B cell (primary cell): ENCODE data around the gene CACNA2D2. TPM values are rescaled to one million over a fixed set of nuclear protein-coding genes. Genes with fewer than 3 reads are reported as not detected.

ENCODE experiments used
- ATAC-seq: fragments of 200-7000 bp; cut with Tn5 transposase; one replicate; pipeline ENCODE4 v1.10.0; 2021; ENCODE audit warnings: low read depth, mild to moderate bottlenecking, moderate number of reproducible peaks, moderate library complexity
- CTCF ChIA-PET: fragments of 350-600 bp; sonication (Branson Sonifier 250); formaldehyde crosslinking; loops from one replicate; lab custom pipeline; 2021; ENCODE audit warnings: antibody characterized with exemption, inconsistent platforms; lab: Charles Lee
- POLR2A ChIA-PET: fragments of 350-600 bp; sonication (Branson Sonifier 250); formaldehyde crosslinking; loops from one replicate; lab custom pipeline; 2021; ENCODE audit warnings: antibody characterized with exemption; lab: Charles Lee
- DNase-seq: peaks from one replicate; pipeline ENCODE4 v3.0.0; 2013
- H2AFZ ChIP-seq: 2 replicates; pipeline ENCODE4 v1.6.1; 2012; ENCODE audit warnings: mild to moderate bottlenecking, low read depth, low read length; ENCODE audit not compliant: insufficient read depth, poor library complexity, severe bottlenecking
- H3K27ac ChIP-seq, 2 donors: 1 replicate in 1 of 2; 2 replicates in 1 of 2; pipeline ENCODE4 v1.5.1; 2012 to 2013; ENCODE audit warnings: low read length in 2 of 2, mild to moderate bottlenecking in 2 of 2, moderate library complexity in 1 of 2
- H3K27me3 ChIP-seq, 4 experiments: fragments of 200-600 bp in 1 of 4; sonication (generic) in 1 of 4; replicated peaks in 1 of 4; 1 replicate in 2 of 4; 2 replicates in 2 of 4; pipeline versions ENCODE4 v1.6.1 to v1.7.0; 2013 to 2016; ENCODE audit warnings: low read length in 3 of 4, mild to moderate bottlenecking in 2 of 4, mixed read lengths in 1 of 4, moderate library complexity in 1 of 4; ENCODE audit not compliant: insufficient read depth in 4 of 4, control insufficient read depth in 3 of 4; ENCODE audit errors: control extremely low read depth in 1 of 4
- H3K36me3 ChIP-seq, 2 experiments: replicated peaks in 1 of 2; 1 replicate in 1 of 2; 2 replicates in 1 of 2; pipeline versions ENCODE4 v1.6.1 to v1.7.1; 2013; ENCODE audit warnings: low read length in 1 of 2; ENCODE audit not compliant: insufficient read depth in 2 of 2, control insufficient read depth in 1 of 2; ENCODE audit errors: control extremely low read depth in 1 of 2, extremely low read depth in 1 of 2
- H3K4me1 ChIP-seq, 2 donors: fragments of 200-600 bp in 1 of 2; sonication (generic) in 1 of 2; 1 replicate in 1 of 2; 2 replicates in 1 of 2; pipeline versions ENCODE4 v1.5.1 to v1.6.1; 2013 to 2017; ENCODE audit warnings: low read length in 2 of 2; ENCODE audit not compliant: control insufficient read depth in 2 of 2, insufficient read depth in 2 of 2
- H3K4me2 ChIP-seq: replicated peaks from 2 replicates; pipeline ENCODE3; 2012; ENCODE audit warnings: mild to moderate bottlenecking, low read depth, low read length; ENCODE audit not compliant: poor library complexity, severe bottlenecking
- H3K4me3 ChIP-seq, 5 experiments: fragments of 200-600 bp in 1 of 5; sonication (generic) in 1 of 5; 1 replicate in 3 of 5; 2 replicates in 2 of 5; pipeline versions ENCODE4 v1.5.1 to v1.7.0; 2011 to 2016; ENCODE audit warnings: low read length in 4 of 5, mild to moderate bottlenecking in 4 of 5, low read depth in 2 of 5, control low read depth in 1 of 5, moderate library complexity in 1 of 5; ENCODE audit not compliant: insufficient read depth in 1 of 5; ENCODE audit errors: control extremely low read depth in 1 of 5, extremely low read depth in 1 of 5
- H3K79me2 ChIP-seq: fragments of 200-600 bp; sonication (generic); one replicate; pipeline ENCODE4 v1.6.0; 2016; ENCODE audit warnings: low read length; ENCODE audit not compliant: control insufficient read depth, insufficient read depth
- H3K9ac ChIP-seq: fragments of 200-600 bp; sonication (generic); 2 replicates; pipeline ENCODE4 v1.6.1; 2017; ENCODE audit warnings: mild to moderate bottlenecking, low read length, moderate library complexity
- H3K9me3 ChIP-seq, 3 donors: one replicate each; pipeline versions ENCODE4 v1.6.1 to v1.7.1; 2013; ENCODE audit warnings: low read length in 2 of 3; ENCODE audit not compliant: control insufficient read depth in 2 of 3, insufficient read depth in 1 of 3; ENCODE audit errors: control extremely low read depth in 1 of 3
- H4K20me1 ChIP-seq: 2 replicates; pipeline ENCODE4 v1.6.0; 2012; ENCODE audit warnings: mild to moderate bottlenecking, low read length; ENCODE audit not compliant: insufficient read depth, control insufficient read depth, poor library complexity, severe bottlenecking
- H3K27ac Mint-ChIP-seq: one replicate; pipeline ENCODE4 v1.8.0; 2021; ENCODE audit warnings: mixed read lengths
- H3K27me3 Mint-ChIP-seq: one replicate; pipeline ENCODE4 v1.8.0; 2021; ENCODE audit warnings: mixed read lengths
- H3K4me1 Mint-ChIP-seq: one replicate; pipeline ENCODE4 v1.8.0; 2021; ENCODE audit warnings: mixed read lengths
- H3K4me3 Mint-ChIP-seq: one replicate; pipeline ENCODE4 v1.8.0; 2021; ENCODE audit warnings: mixed read lengths
- H3K9me3 Mint-ChIP-seq: one replicate; pipeline ENCODE4 v1.8.0; 2022; ENCODE audit warnings: mixed read lengths; ENCODE audit not compliant: insufficient read depth
- CTCF ChIP-seq: fragments of 200-600 bp; IDR thresholded peaks from one replicate; pipeline ENCODE4 v1.8.0; 2022; ENCODE audit warnings: antibody characterized with exemption, mild to moderate bottlenecking
- EZH2 ChIP-seq: IDR thresholded peaks from 2 replicates; pipeline ENCODE4 v1.6.1; 2012; ENCODE audit warnings: borderline replicate concordance, low read depth, mild to moderate bottlenecking, moderate library complexity, low read length; ENCODE audit not compliant: insufficient read depth, poor library complexity, severe bottlenecking
- WGBS: methylation state at CpG from one replicate; pipeline ENCODE4 v1.1.5; 2013; ENCODE audit warnings: missing lambda C conversion rate; ENCODE audit not compliant: insufficient coverage; 5-methylcytosine and 5-hydroxymethylcytosine counted together
- intact Hi-C: fragments of 100-400 bp; cut with micrococcal nuclease; formaldehyde crosslinking; loops from one replicate; pipeline ENCODE4 v1.10.0; 2022
- polyA plus RNA-seq: library from polyadenylated mRNA; depleted of rRNA; stranded (reverse); fragments of >200 nt; gene quantifications from 2 replicates; pipeline ENCODE4 v1.2.3, GENCODE V29; 2012
- total RNA-seq, 2 donors: library from RNA; stranded (reverse); fragments of 120-200 nt in 1 of 2; gene quantifications; 1 replicate in 1 of 2; 2 replicates in 1 of 2; pipeline versions ENCODE4 v1.2.3 to v1.2.4, GENCODE V29; 2013 to 2022

CACNA2D2 gene
- total and polyA plus RNA-seq, 2 donors (not counting 1 experiment from before 2014, with no cell fraction given), result 0.69 to 1.2 TPM

GRCh38 chr3:50506169-50506568 is 2.7 kb upstream of the CACNA2D2 start:
- Histone ChIP-seq H3K27me3 (peaks cover 0 to 23% (median 7%) of the 10 kb centered on the region in 4 experiments), H2AFZ (no peak overlapping the region), H3K27ac (no peak overlapping the region), H3K4me3 (no peak overlapping the region), H3K9ac (no peak overlapping the region), H3K4me1 (peaks cover 15 to 16% of the 10 kb centered on the region in 2 donors), H3K79me2 (no peaks in the 10 kb centered on the region), H3K9me3 (no peaks in the 10 kb centered on the region), H3K4me2 (no peak overlapping the region), H3K36me3 (no peaks in the 10 kb centered on the region), H4K20me1 (no peaks in the 10 kb centered on the region)
- 81% methylated on average over 4 of the region's 4 CpGs for WGBS
- ChIA-PET CTCF (no interaction called here), POLR2A (no interaction called here)
- TF ChIP-seq CTCF (no peak), EZH2 (no peak)
- intact Hi-C loops, result no loop called here
- Mint-ChIP-seq H3K4me1 (peaks cover 10% of the 10 kb centered on the region), H3K27ac (no peak overlapping the region), H3K27me3 (peaks cover 18% of the 10 kb centered on the region), H3K9me3 (no peaks in the 10 kb centered on the region), H3K4me3 (no peak overlapping the region)
- DNase-seq, result no peak
- ATAC-seq, result no peak

- no peaks in the 10 kb centered on the region for H3K9me3 ChIP-seq
- no peak overlapping the region for H2AFZ ChIP-seq
- DNase-seq (no peak), ATAC-seq (no peak)
- Mint-ChIP-seq H3K27me3 (peaks cover 22% of the 10 kb centered on the region), H3K4me3 (peak overlapping the region; percentile 69), H3K4me1 (peaks cover 10% of the 10 kb centered on the region), H3K9me3 (no peaks in the 10 kb centered on the region), H3K27ac (no peak overlapping the region)
- no peaks in the 10 kb centered on the region for H3K79me2 ChIP-seq
- H4K20me1 ChIP-seq, result no peaks in the 10 kb centered on the region
- H3K9ac ChIP-seq, result no peak overlapping the region
- no peak for TF ChIP-seq CTCF
- no peak for TF ChIP-seq EZH2
- no peak overlapping the region for H3K27ac ChIP-seq
- H3K4me2 ChIP-seq, result no peak overlapping the region
- CTCF ChIA-PET, result no interaction called here
- intact Hi-C loops, result no loop called here
- no peak overlapping the region for H3K4me3 ChIP-seq
- H3K36me3 ChIP-seq, result no peaks in the 10 kb centered on the region
- peaks cover 0 to 33% (median 7%) of the 10 kb centered on the region in 4 experiments for H3K27me3 ChIP-seq
- POLR2A ChIA-PET, result no interaction called here
- WGBS, result 100% methylated on average over 1 of the region's 2 CpGs
- peaks cover 15 to 16% of the 10 kb centered on the region in 2 donors for H3K4me1 ChIP-seq
These were observed 1.2 kb upstream of the CACNA2D2 start for GRCh38 chr3:50504681-50505080.
